HG02943 (cell line): ENCODE results near the gene LGSN.
"Not testable (repeated sequence)": the region's sequence is repeated elsewhere in the genome, so short reads cannot be mapped to it uniquely, and the experiment has no call there.

Experiments
- ATAC-seq: cut with Tn5 transposase; IDR thresholded peaks from one replicate; pipeline ENCODE4 v1.9.1; 2021; ENCODE audit warnings: mild to moderate bottlenecking, low read depth, moderate library complexity; ENCODE audit not compliant: unreplicated experiment

LGSN gene

DNA sequence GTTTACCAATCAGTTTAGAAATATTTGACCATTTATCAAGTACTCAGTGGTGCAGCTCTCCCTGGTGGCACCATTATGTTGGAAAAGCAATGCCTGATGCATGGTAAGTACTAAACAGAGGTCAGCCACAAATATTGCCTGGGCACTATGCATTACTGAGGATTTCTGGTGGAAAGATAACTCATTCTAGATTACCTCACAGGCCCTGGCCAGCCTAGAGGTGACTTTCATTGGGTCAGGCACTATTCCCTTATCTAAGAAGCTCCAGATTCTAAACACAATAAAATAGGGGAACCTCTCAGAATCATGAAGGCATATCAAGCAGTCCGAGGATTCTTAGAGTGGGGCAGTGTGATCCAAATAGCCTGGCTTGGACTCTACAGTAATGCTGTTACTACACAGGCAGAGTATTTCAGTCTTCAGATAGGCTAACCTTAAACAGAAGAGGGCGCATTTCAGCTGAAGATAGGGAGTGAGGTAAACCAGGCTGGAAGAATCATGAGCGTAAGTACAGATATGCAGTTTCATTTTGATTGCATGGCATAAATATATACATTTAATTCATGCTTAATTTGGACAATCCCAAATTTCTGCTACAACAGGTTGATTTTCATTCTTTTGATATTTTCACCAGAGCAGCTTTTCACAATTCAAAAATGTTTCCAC is 12.1 kb downstream of the LGSN start:
- no peak for ATAC-seq

DNA sequence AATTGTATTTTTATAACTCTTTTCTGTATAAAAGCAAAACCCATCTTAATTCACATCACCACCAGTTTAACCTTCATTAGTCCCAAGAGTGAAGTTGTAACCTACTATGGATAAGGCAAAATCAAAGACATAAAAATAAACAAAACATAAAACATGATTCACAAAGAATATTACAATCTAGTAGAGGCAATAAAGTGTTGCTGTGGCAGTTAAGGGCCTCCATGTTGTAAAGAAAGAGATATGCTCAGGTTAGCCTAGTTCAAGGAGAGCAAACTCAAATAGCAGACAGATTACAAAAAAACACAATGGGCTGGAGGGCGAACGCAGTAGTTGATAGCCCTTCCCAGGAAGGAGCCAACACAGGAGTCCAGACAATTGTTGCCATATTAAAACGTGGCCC is 13.4 kb downstream of the LGSN start:
- no peak for ATAC-seq

DNA sequence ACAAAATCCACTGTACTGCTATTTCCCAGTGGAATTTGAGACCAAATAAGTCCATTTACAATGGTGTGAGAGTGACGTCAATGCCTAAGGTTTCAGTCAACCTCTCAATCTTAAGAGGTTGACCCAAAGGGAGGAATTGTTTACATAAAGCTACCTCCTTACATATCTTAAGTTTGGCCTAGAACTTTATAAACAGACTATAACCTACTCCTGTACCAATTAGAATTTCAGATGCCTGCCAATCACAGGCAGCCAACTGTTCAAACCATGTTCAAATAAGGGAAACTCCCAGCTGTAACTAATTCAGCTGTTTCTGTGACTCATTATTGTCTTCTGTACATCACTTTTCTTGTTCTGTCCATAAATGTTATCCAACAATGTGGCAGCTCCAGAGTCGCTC is 14.5 kb downstream of the LGSN start:
- ATAC-seq = no peak

DNA sequence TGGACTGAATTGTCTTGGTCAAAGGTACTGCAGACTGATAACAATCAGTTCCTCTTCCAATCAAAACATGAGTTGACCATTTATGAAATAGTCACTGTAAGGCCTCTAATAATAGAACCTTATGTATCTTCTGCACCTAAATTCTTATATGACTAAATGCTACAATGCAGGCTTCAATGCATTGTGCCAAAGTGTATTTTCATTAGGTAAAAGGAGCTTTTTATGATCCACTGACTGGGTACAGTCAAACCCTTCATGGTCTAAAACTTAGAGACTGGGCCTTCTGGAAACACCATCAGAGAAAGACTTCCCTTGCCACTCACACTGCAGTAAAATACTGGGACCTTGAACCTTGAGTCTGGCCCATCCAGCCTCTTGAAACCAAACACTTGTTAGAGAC is 16.3 kb downstream of the LGSN start:
- no peak for ATAC-seq

DNA sequence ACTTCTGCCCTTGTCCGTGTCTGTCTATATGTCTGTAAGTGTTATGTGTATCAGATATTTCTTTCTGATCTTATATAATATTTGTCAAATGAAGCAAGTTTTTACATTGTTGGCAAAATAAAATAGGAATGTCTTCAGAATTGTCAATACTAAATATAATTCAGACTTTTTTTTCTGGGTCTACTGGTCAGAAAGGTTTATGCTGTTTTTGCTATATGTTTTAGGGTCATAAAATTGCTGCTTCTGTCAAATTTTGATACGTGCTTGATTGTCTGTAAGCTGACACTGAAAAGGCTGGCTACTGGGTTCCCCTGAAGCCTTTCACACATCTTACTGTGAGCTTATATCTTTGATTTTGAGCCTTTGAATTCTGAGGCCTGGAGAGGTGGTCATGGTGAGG is 20.1 kb downstream of the LGSN start:
- ATAC-seq = no peak

DNA sequence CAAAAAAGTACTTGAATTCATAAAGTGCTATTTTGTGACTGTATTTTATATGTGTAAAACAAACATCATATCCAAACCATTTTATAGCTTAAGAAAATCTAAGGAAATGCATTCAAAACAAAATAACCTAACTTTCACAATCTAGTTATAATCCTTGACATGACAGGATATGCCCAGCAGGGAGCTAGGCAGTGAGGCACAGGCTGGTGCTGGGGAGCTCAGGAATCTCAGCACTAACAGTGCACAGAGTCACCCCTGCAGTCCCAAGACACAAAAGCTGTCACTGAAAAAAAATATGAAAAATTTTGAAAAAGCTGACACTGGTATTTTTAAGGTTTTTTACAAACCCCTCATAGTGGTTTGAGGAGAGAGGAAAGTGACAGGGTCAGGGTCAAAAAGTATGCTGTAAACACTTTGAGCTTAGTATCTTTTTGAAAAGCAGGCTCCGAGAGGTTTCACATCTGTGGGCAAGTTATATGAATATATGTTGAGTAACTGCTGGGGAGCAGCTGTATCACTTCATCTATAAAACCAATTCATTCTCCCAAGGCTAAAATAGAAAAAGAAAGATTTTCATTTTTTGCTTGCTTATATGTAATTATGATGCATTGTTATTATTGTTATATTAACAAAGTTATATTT is 24.1 kb downstream of the LGSN start:
- no peak for ATAC-seq

DNA sequence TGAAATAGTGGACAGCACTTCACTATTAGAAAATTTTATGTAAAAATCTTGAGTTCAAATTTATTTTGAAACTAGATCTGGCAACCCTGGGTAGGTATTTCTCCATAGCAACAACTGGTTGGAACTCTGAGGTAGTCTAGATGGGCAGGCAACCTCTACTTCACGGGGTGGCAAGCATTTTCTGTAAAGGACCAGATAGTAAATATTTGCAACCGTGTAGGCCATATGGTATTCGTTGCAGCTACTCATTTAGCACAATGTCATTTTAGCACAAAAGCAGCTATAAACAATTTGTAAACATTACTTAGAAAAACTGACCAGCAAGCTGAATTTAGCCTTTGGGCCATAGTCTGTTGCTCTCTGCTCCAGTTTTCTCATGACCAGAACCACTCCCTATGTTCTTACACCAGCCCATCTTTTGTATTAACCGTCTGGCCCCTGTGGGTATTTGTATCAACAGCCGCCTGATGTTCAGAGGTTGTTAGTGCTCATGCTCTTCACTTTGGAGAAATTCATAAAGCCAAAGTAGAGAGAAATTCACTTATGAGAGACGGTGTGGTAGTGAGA is 29.2 kb downstream of the LGSN start:
- ATAC-seq = no peak

DNA sequence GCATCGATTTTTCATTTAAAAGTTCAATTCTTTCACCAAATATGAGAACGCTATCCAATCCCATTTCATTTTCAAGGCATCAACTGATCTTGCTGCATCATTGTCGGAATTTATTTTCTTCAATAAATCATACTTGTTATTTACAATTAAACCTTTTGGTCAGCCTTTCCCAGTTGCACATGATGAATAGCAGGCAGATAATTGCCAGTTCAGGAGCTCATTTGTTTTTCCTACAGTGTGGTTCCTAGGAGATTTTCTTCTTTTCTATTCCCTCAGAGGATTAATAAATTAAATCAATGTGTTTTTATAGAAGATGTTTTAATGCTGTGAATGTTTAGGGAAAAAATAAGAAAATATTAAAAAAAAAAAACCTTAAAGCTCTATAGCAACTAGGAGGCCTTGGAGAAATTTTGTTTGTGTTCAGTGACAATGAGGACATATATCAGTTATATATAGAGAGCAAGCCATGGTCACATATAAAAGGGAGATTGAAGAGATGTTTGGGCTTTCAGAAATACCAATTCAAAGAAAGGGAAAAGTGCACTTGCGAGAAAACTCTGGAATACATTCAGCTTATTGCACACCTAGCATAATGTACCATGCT is 30.4 kb downstream of the LGSN start:
- no peak for ATAC-seq

DNA sequence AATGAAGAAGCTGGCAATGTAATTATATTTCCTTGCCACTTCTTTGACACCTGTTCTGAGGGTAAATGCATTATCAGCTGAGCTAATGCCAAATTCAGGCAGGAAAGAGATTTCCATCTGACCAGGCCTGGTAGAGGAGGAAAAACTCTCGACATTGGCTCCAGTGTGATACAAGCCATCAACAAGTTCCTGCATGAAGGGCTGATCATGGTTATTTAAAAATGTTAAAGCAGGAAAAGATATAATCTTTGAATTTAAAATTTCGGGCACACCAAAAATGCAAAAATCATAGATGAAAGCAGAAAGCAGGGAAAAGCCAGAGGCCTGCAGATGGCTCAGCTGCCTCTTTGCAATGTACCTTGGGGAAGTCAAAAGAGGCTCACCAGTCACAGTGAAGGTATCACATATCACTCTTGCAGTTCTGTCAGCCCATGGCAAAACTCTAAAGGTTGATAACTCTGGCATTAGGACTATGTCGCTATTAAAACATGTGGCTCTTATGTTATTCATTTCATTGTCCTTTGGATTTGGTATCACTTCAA is 39.1 kb downstream of the LGSN start:
- no peak for ATAC-seq

DNA sequence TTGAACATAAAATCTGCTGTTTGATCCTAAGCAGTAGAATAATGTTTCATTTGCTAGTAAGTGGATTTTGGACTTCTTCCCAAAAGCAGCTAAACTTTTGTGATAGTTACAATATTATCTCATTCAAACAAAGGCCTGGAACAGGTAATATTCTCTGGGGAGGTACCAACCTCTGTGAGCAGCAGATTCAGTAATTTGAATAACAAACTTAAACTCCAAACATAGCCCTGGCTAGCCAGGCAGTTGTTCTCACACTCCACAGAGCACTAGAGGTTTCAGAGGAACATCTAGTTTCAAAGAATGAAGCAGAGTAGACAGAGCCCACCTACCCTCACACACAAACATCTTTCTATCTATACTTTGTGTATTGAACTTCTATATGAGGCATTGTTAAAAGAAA is 40.9 kb downstream of the LGSN start:
- no peak for ATAC-seq

DNA sequence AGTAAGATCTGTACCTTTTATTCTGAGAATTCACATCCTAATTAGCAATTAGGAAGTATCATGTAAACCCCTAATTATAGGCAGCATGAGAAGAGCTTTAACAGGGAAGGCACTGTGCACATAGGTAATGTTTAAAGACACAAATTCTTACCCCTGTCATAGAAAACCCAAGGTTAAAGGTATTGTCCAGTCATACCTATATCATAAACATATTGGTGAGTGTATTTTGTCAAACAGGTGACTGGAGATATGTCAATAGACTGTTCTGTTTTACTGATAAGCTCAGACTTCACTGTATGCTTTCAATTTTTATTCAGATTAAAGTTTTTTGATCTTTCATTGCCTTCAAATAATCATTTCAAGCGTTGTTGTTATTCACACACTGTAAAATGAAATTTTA is 43.8 kb downstream of the LGSN start:
- no peak for ATAC-seq

DNA sequence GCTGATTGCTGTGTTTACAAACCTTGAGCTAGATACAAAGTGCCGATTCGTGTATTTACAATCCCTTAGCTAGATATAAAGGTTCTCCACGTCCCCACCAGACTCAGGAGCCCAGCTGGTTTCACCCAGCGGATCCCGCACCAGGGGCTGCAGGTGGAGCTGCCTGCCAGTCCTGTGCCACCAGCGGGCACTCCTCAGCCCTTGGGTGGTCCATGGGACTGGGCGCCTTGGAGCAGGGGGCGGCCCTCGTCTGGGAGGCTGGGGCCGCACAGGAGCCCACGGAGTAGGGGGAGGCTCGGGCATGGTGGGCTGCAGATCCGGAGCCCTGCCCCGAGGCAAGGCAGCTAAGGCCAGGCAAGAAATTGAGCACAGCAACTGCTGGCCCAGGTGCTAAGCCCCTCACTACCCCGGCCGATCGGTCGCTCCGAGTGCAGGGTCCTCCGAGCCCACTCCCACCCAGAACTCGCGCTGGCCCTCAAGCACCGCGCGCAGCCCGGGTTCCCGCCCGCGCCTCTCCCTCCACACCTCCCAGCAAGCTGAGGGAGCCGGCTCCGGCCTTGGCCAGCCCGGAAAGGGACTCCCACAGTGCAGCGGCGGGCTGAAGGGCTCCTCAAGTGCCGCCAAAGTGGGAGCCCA is 44.9 kb downstream of the LGSN start:
- not testable (repeated sequence) for ATAC-seq

DNA sequence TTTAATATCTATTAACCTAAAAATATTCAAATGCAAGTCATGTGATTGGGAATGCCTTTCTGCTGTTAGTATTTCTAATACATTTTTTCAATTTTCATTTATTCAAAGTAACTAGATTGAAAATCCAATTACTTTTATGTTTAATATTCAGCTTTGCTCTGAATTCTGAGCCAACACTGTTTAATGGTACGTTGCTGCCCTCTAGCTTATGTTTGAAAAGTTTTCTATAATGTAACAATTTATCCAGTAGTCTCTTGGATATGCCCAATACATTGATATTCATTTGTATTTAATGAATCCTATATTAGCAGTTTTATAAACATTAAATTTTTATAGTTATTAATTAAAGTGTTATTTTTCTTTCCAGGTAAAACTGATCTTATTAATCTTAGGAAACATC is 47.4 kb downstream of the LGSN start:
- no peak for ATAC-seq

DNA sequence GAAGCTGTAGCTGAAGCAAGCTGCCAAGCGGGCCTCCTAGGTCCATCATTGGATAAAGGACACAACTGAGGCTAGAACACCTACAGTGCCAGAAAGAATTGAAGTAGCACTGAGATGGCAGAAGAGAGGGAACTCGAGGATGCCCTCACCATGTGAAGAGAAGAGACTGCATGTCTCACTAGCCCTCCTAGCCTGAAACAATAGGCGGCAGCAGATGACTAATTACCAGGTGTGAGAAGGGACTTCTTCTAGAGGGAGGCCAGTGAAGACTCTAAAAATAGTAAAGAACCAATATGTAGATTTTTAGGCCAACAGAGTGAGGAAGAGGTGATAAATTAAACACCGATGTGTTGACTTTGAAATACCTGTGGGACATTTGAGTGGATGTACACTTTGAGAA is 50.3 kb downstream of the LGSN start:
- ATAC-seq = peak; percentile 59

DNA sequence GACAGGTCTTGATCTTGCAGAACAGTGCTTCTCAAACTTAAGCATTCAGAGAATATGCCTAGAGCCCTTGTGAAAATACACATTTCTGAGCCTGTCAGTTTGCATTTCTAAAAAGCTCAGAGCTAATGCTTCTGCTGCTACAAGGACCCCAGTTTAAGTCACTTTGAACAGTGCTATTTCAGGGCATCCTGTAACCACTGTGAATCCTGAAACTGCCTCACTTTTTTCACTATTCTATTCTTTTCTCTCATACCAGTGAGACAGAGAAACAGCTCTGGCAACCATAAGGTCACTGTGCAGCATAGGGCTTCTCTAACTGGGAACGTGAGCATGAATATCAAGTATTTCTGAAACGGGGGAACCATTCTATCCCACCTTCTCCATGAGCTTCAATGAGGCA is 51.2 kb downstream of the LGSN start:
- peak; percentile 58 for ATAC-seq

DNA sequence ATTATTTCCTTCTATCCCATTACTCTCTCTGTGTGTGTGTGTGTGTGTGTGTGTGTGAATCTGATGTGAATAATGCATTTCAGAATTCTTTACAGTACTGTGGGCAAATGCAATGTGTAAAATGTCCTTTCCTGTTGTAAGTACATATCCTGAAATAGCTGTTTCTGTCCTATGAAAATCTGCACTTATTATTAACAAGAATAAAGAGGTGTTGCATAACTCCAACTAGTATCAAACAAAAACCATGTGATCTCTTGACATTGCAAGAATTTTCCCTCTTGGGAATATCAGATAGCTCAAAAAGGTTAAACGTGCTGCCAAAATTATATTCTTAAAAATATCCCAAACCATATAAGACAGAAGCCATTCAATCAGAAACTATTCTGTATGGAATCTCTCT is 52.0 kb downstream of the LGSN start:
- no peak for ATAC-seq

DNA sequence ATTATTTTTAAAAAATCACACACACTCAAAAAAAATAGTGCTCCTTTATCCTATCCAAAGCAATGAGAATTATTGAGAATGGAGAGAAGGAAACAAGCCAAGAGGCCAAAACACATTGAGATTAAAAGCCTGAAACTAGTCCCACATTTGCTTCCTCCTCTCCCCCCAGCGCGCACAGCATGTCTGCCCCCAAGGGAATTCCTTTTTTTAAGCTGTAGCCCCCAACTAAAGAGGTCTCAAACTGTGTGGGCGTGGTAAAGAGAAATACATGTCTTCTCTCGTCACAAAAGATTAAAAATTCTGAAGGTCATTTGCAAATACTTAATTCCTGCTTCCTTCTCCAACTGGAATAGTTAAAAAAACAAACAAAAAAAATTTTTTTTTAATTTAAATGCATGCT is 52.7 kb downstream of the LGSN start:
- ATAC-seq = no peak

DNA sequence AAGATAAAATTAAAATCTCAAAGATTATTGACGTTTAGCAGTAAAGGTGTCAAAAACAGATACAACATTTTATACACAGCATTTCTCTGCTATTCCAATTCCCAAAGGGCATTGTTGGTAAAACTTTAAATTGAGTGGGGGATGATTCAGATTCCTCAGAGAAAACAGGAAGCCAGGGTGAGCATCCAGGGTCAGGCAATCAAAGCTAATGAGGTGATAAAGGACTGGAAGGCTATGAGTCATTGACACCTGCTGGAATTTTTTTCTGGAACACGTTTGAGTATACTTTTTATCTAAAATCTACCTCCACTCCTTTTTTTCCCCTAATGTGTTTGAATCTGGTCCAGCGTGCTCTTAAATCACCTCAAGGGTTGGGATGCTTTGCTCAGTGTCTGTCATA is 56.3 kb downstream of the LGSN start:
- no peak for ATAC-seq

DNA sequence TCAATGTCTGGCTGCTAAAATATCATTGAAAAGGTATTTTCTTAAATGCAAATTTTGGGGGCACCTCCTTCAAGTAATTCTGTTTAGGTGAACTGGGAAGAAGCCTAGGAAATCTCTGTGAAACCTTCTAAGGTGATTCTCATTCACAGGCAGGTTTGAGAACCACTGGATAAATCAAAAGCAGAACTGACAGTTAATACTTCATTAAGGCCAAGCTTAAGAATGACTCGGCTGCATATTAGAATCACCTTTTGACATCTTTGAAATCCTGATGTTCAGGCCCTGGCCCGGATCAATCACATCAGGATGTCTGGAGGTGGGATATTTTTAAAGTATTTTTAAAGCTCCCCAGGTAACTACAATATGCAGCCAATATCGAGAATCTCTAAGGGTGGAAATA is 58.0 kb downstream of the LGSN start:
- ATAC-seq = no peak

DNA sequence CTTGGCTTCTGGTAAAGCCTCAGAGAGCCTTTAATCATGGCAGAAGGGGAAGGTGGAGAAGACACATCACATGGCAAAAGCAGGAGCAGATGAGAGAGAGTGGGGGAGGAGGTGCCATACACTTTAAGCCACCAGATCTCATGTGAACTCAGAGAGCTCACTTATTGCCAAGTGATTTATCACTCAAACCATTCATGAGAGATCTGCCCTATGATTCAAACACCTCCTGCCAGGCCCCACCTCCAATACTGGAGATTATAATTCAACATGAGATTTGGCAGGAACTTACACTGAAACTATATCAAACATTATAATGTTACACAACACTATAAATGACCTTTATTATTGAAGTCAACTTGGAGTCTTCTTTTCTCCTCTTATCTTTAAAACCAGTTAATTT is 60.6 kb downstream of the LGSN start:
- ATAC-seq = no peak

DNA sequence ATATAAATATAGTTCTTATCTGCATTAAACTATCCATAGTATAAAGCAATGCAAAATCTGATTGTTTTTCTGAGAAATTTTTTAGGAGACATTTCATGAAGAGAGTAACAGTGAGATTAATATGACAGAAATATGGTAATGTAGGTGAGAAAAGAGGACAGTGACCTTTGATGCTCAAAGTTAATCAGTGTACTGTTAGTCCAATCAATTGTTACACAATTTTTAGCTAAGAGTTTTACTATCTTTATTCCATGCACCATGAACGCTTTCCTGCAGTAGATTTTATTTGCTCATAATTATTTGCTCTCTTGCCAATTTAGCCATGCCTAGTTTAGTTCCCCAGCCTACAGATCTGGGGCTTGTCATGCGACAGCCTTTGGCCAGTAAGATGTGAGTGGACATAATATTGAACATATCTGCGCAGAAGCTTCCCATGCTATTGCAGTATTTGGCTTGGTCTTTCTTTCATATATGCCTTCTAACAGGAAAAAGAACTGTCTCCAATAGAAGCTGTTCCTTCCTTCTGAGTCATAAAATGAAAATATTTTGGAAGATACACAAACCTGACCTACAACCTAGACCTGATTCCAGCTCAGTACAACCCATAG is 69.8 kb downstream of the LGSN start:
- ATAC-seq = no peak
